ENCODE results near the gene SULF2. TPM values are rescaled to one million over a fixed set of nuclear protein-coding genes. Genes with fewer than 3 reads are reported as not detected.

SULF2 gene
- total RNA-seq, 1 experiment from 2014 or later, result 13.0 TPM

- H4K20me1 ChIP-seq (ENCODE audit: insufficient read depth), result no peaks in the 10 kb centered on the region
- intact Hi-C loops (cut with micrococcal nuclease), result loop anchor here (1.0 to 5.0 kb wide), 4 partner anchors 109 to 835 kb away; no protein-coding TSS in a partner anchor
- peak overlapping the region; percentile 93 for H2AFZ ChIP-seq (ENCODE audit: low read depth, low read length, poor library complexity, severe bottlenecking)
- POLR2A ChIA-PET, result interaction anchor here (1.6 to 1.7 kb wide), 2 partner anchors 509 to 834 kb away, joined by 4 read pairs; no protein-coding TSS in a partner anchor
- CTCF ChIA-PET, result interaction anchor here (0.7 to 2.7 kb wide), 10 partner anchors 9 to 871 kb away, joined by 3 to 62 read pairs (median 4); no protein-coding TSS in a partner anchor
- H3K9ac ChIP-seq (ENCODE audit: low read length), result no peak overlapping the region
- ATAC-seq (peak; percentile 25), DNase-seq (ENCODE audit: low read depth, low spot score) (no peak)
- H3K9me2 ChIP-seq (ENCODE audit: insufficient read depth), result no peaks in the 10 kb centered on the region
- H3K27me3 ChIP-seq (ENCODE audit: insufficient read depth, low read length), result no peaks in the 10 kb centered on the region
- TF ChIP-seq SP1 (IDR thresholded peaks at IDR 0.05; ENCODE audit: low read depth) (no peak), ZBTB33 (IDR thresholded peaks at IDR 0.05; ENCODE audit: extremely low read depth, insufficient replicate concordance, low read length) (no peak), YY1 (IDR thresholded peaks at IDR 0.05; ENCODE audit: extremely low read depth, insufficient replicate concordance, low read depth, low read length) (no peak), POLR2A (IDR thresholded peaks at IDR 0.05; ENCODE audit: borderline replicate concordance, extremely low read depth, insufficient read depth, insufficient read length) (no peak), ZFX (IDR thresholded peaks at IDR 0.05) (no peak)
- peak overlapping the region; percentile 94 for H3K4me2 ChIP-seq (ENCODE audit: low read length)
- RAD21 ChIA-PET (ENCODE audit: low non-redundant PET in 1 of 2, low total read pairs in 2 of 2, uncharacterized antibody in 2 of 2, unreplicated experiment in 2 of 2), result interaction anchor here (0.8 to 1.6 kb wide), 5 partner anchors 108 to 835 kb away, joined by 3 to 6 read pairs (median 3); no protein-coding TSS in a partner anchor
- H3K9me3 ChIP-seq (ENCODE audit: control insufficient read depth in 1 of 2, insufficient read depth in 1 of 2, low read depth in 1 of 2, low read length in 2 of 2), result no peaks in the 10 kb centered on the region
- H3K4me3 ChIP-seq (replicated peaks in 1 of 2; ENCODE audit: low read depth in 1 of 2, low read length in 2 of 2), result peak overlapping the region; percentile 35 to 59
- no TSS peak for BruUV-seq (replicated peaks)
- H3K4me1 ChIP-seq (ENCODE audit: control insufficient read depth in 1 of 2, insufficient read depth in 2 of 2, low read length in 2 of 2), result peaks cover 11 to 25% of the 10 kb centered on the region in 2 experiments
- no peak overlapping the region for H3K27ac ChIP-seq (ENCODE audit: low read depth, low read length)
- no peaks in the 10 kb centered on the region for H3K79me2 ChIP-seq (ENCODE audit: insufficient read depth, low read length)
- no peaks in the 10 kb centered on the region for H3K36me3 ChIP-seq (ENCODE audit: control insufficient read depth in 1 of 2, insufficient read depth in 2 of 2, low read length in 2 of 2)
Measured at GRCh38 chr20:47786765-47787107, 1.5 kb upstream of the SULF2 start.
